Omental fat pad (tissue), 4 donors: ENCODE measurements around the gene SIGLEC15. TPM values are rescaled to one million over a fixed set of nuclear protein-coding genes. Genes with fewer than 3 reads are reported as not detected.
"Not testable (repeated sequence)": the region's sequence is repeated elsewhere in the genome, so short reads cannot be mapped to it uniquely, and the experiment has no call there.

ENCODE experiments used
- ATAC-seq: fragments of 150-250 bp; one replicate; pipeline ENCODE4 v1.9.1; 2016; ENCODE audit warnings: mild to moderate bottlenecking, moderate library complexity; ENCODE audit not compliant: low FRiP score
- DNase-seq: peaks from one replicate; pipeline ENCODE4 v3.0.0-alpha.2; 2019; ENCODE audit warnings: low spot score
- total RNA-seq, 4 donors: library from RNA; depleted of rRNA; stranded (reverse); fragments of >200 nt; gene quantifications; one replicate each; pipeline ENCODE4 v1.1.0, GENCODE V29; 2016
- TF ChIP-seq, protein P1 (sequence below), 3 donors: fragments of 450-650 bp; IDR thresholded peaks; one replicate each; pipeline ENCODE4 v1.5.1; 2016 to 2017; ENCODE audit warnings: antibody characterized with exemption in 3 of 3, mild to moderate bottlenecking in 3 of 3, moderate library complexity in 2 of 3

Gene SIGLEC15
- total RNA-seq, 4 donors from 2014 or later: 0.25 to 2.5 (median 0.46) TPM; not detected in 1

DNA sequence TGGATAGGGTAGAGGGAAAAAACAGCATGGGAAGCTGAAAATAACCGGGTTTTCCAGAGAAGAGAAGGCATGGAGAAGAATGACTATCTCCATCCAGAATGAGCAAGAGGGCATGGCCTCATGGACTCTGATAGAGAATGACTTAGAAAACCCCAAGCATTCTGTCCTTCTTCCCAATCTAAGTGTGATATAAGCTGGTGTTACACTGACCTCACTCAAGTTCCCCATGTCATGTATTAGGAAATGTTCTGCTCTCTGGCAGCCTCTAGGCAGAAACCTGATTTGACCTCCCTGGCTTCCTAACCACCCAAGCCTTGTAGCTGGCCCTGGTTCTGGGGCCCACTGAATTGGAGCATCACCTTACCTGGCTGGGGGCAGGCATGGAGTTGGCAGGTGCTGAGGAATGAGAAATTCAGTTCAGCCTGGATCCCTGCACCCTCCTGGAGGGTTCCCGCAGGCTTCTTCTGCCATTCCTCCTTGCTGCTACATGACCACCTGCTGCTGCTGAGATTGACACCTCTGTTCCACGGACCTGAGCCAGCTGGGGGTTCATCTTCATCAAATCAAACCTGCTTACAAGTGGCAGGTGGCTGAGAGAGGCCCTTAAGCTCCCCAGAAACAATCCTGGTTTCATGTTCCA is 5.2 kb upstream of the SIGLEC15 start:
- ATAC-seq (no peak), DNase-seq (no peak)
- TF ChIP-seq, protein P1, sequence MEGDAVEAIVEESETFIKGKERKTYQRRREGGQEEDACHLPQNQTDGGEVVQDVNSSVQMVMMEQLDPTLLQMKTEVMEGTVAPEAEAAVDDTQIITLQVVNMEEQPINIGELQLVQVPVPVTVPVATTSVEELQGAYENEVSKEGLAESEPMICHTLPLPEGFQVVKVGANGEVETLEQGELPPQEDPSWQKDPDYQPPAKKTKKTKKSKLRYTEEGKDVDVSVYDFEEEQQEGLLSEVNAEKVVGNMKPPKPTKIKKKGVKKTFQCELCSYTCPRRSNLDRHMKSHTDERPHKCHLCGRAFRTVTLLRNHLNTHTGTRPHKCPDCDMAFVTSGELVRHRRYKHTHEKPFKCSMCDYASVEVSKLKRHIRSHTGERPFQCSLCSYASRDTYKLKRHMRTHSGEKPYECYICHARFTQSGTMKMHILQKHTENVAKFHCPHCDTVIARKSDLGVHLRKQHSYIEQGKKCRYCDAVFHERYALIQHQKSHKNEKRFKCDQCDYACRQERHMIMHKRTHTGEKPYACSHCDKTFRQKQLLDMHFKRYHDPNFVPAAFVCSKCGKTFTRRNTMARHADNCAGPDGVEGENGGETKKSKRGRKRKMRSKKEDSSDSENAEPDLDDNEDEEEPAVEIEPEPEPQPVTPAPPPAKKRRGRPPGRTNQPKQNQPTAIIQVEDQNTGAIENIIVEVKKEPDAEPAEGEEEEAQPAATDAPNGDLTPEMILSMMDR (IDR thresholded peaks at IDR 0.05): no peak

DNA sequence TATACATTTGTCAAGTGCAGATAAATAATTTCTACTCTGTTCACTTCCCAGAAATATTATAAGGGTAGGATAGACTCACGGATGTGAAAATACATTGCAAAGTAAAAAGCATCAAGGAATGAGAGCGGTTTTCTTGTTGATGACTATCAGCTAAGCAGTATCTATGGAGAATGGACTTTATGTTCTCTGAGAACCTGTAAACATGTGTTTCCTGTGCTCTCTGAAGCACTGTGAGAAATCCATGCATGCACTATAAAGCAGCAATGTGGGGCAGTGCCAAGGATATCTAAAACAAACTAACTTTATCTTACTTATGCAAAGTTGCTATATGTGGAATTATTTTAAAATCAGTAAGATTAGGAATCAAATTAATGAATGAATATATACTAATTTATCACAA is 4.4 kb upstream of the SIGLEC15 start:
- TF ChIP-seq, protein P1 (IDR thresholded peaks at IDR 0.05): no peak

DNA sequence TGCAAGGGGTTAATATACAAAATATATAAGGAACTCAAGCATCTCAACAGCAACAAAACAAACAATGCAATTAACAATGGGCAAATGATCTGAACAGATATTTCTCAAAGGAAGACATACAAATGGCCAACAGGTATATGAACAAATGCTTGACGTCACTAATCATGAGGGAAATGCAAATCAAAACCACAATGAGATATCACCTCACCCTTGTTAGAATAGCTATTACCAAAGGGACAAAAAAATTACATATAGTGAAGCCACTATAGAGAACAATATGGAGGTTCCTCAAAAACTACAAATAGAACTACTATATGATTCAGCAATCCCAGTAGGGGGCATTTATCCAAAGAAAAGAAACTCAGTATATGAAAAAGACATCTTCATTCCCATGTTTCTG is 3.8 kb upstream of the SIGLEC15 start:
- TF ChIP-seq, protein P1 (IDR thresholded peaks at IDR 0.05): no peak
- DNase-seq (no peak), ATAC-seq (no peak)

More for the DNA sequence above, 4.4 kb upstream of the SIGLEC15 start:
- DNase-seq (no peak), ATAC-seq (no peak)

DNA sequence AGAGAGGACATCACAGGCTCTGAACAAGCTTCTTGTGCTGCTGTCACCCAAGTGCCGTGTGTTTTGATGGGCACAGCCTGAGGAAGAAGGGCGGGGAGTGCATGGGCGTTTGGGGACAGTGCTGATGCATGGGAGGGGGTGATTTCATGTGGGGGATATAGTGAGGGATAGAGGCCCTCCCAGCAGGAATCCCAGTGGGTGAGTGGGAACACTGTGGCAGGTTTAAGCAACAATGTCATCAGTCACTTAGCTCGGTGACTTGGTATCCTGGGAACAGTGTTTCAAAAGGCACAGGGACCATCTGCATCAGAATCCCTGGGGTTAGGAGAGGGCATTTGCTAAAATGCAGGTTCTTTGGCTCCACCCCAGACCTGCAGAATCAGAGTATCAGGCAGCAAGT is 609 bp downstream of the SIGLEC15 start:
- TF ChIP-seq, protein P1 (IDR thresholded peaks at IDR 0.05): no peak
- DNase-seq: no peak
- no peak for ATAC-seq

DNA sequence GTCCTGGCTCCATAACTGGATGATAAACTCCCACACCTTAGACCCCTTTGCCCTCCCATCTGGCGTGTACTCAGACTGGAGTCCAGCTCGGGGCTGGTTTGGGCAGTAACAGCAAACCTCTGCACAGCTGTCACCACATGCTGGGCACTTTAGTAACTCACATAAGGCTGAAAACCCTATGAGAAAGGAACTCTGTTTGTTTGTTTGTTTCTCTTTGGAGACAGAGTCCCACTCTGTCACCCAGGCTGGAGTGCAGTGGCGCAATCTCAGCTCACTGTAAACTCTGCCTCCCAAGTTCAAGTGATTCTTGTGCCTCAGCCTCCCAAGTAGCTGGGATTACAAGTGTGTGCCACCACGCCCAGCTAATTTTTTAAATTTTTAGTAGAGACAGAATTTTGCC is 1.2 kb downstream of the SIGLEC15 start:
- ATAC-seq, DNase-seq: not testable (repeated sequence)

DNA sequence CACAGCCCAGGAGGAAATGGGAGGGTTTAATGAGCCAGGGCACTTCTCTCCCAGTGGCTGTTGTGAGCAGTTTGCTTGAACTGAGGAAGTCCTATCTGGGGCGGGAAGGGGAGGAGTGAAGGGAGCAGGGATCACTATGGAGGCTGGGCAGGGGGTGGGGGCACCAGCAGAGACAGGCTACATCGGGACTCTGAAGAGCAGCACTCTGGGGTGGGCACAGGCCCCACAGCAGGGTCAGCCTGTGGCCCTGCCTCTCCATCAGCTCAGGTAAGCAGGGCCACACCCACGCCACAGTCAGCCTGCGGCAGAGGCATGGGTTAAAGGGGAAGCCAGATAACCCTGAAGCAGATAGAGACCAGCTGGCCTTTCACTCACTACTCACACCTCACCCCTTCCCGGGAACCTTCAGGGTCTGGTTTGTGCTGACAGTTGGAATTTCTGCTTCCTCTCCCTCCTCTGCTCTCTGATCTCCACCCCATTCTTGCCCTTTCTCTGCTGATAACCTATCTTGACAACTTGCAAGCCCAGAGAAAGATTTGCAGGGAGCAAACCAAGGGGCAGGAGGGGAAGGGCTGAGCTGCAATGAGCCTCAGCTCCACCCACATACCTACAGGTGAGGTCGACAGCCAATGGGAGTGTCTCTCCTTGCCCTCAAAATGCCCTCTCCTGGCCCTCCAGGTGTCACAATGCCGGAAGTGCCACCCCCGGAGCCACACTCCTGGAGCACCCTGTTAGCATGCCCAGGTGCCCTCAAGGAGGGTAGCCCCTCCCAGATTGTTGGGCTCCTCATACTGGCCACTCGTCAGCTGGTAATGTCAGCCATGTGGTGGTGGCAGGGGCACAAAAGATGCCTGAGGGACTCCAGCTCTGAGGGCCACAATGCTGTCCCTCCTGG is 3.7 kb downstream of the SIGLEC15 start:
- TF ChIP-seq, protein P1 (IDR thresholded peaks at IDR 0.05): no peak
- ATAC-seq (no peak), DNase-seq (no peak)

DNA sequence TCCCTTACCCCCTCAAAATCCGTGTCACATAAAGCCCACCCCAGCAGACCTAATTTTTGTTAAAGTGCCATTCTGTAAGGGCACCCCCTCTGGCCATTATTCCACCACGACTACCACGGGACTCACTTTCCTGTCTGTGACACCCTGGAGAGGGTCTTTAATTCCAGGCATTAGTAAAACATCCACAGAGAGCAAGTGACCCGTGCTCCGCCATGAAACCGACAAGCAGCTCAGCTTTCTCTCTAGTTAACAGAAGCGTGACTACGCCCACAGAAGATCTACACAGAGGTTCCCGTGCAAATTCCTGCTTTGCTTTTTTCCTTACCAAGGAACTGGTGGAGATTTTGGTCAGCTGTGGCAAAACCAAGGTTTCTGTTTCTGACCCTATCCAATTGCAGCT is 4.4 kb downstream of the SIGLEC15 start:
- DNase-seq: no peak
- no peak for ATAC-seq
- TF ChIP-seq, protein P1 (IDR thresholded peaks at IDR 0.05): no peak
